Adrenal gland (tissue), 5 donors: ENCODE measurements around the gene PRSS22.

ENCODE experiments used
- CTCF ChIP-seq, 6 experiments: fragments of 450-650 bp in 4 of 6; fragments of 200-600 bp in 2 of 6; sonication (generic) in 1 of 6; IDR thresholded peaks; 1 replicate in 5 of 6; 2 replicates in 1 of 6; pipeline versions ENCODE4 v1.5.1 to v1.8.0; 2016 to 2021; ENCODE audit warnings: antibody characterized with exemption in 6 of 6, mild to moderate bottlenecking in 2 of 6, moderate library complexity in 1 of 6
- POLR2A ChIP-seq, 2 donors: fragments of 450-650 bp; IDR thresholded peaks; one replicate each; pipeline ENCODE4 v1.6.1; 2017; ENCODE audit warnings: antibody characterized with exemption in 2 of 2, mild to moderate bottlenecking in 2 of 2, moderate library complexity in 1 of 2
- donor health status: DM: no; HTN: no; CAD: no.

GRCh38 chr16:2822158-2822495, 35.8 kb downstream of the PRSS22 start:
- TF ChIP-seq CTCF (IDR thresholded peaks at IDR 0.05) = no peak
- TF ChIP-seq POLR2A (IDR thresholded peaks at IDR 0.05) = no peak
